Fibroblast of skin of scalp (primary cell): ENCODE results near the gene BID. TPM values are rescaled to one million over a fixed set of nuclear protein-coding genes. Genes with fewer than 3 reads are reported as not detected.
A peak's percentile ranks its signal among the peaks of the same experiment; 100 is the strongest.

Experiments
- DNase-seq: peaks from one replicate; pipeline ENCODE4 v3.0.0-alpha.2; 2013
- polyA plus RNA-seq, 2 experiments: library from polyadenylated mRNA; unstranded; fragments of 120-200 nt; gene quantifications; one replicate each; pipeline ENCODE4 v1.2.1, GENCODE V29; 2013; ENCODE audit not compliant: insufficient read length in 2 of 2

The BID gene
- 23.4 TPM for polyA plus RNA-seq (2013, experiment 1 of 2; ENCODE audit: insufficient read length)
- 27.8 TPM for polyA plus RNA-seq (2013, experiment 2 of 2; ENCODE audit: insufficient read length)

- DNase-seq: no peak
These were observed at the start of gene BID for GRCh38 chr22:17774206-17774925. Gene BID, minus strand, starts transcription at chr22:17774469. Its CDS starts 24,353 bp downstream, at chr22:17750116.

GRCh38 chr22:17823964-17824363, 49.7 kb upstream of the BID start:
- no peak for DNase-seq

GRCh38 chr22:17823226-17823625, 49.0 kb upstream of the BID start:
- no peak for DNase-seq

GRCh38 chr22:17822087-17822486, 47.8 kb upstream of the BID start:
- no peak for DNase-seq

- DNase-seq: no peak
These were observed 46.7 kb upstream of the BID start for GRCh38 chr22:17820879-17821439.

- no peak for DNase-seq
These were observed 44.4 kb upstream of the BID start for GRCh38 chr22:17818649-17819048.

- DNase-seq: no peak
These were observed 43.9 kb upstream of the BID start for GRCh38 chr22:17818180-17818579.

GRCh38 chr22:17817511-17818065, 43.3 kb upstream of the BID start:
- no peak for DNase-seq

- no peak for DNase-seq
These were observed 42.8 kb upstream of the BID start for GRCh38 chr22:17817079-17817478.

GRCh38 chr22:17816649-17817048, 42.4 kb upstream of the BID start:
- no peak for DNase-seq

- no peak for DNase-seq
These were observed 41.5 kb upstream of the BID start for GRCh38 chr22:17815703-17816254.

- no peak for DNase-seq
These were observed 40.6 kb upstream of the BID start for GRCh38 chr22:17814830-17815229.

- no peak for DNase-seq
These were observed 39.8 kb upstream of the BID start for GRCh38 chr22:17814084-17814483.

- DNase-seq: no peak
These were observed 36.9 kb upstream of the BID start for GRCh38 chr22:17811119-17811518.

GRCh38 chr22:17810570-17811116, 36.4 kb upstream of the BID start:
- no peak for DNase-seq

GRCh38 chr22:17808693-17809403, 34.6 kb upstream of the BID start:
- no peak for DNase-seq

GRCh38 chr22:17807578-17808410, 33.5 kb upstream of the BID start:
- peak; percentile 22 for DNase-seq

- DNase-seq: no peak
These were observed 32.8 kb upstream of the BID start for GRCh38 chr22:17807086-17807485.

GRCh38 chr22:17806437-17806836, 32.2 kb upstream of the BID start:
- no peak for DNase-seq

GRCh38 chr22:17804331-17805080, 30.2 kb upstream of the BID start:
- DNase-seq: no peak
